Kidney glomerular epithelial cell (primary cell): Measurements from ENCODE around the gene BAIAP2L2.
"Not testable (repeated sequence)": the region's sequence is repeated elsewhere in the genome, so short reads cannot be mapped to it uniquely, and the experiment has no call there.

Experiments used
- DNase-seq: peaks from one replicate; lab custom pipeline; 2025; lab: John Stamatoyannopoulos, UW

BAIAP2L2 gene, protein sequence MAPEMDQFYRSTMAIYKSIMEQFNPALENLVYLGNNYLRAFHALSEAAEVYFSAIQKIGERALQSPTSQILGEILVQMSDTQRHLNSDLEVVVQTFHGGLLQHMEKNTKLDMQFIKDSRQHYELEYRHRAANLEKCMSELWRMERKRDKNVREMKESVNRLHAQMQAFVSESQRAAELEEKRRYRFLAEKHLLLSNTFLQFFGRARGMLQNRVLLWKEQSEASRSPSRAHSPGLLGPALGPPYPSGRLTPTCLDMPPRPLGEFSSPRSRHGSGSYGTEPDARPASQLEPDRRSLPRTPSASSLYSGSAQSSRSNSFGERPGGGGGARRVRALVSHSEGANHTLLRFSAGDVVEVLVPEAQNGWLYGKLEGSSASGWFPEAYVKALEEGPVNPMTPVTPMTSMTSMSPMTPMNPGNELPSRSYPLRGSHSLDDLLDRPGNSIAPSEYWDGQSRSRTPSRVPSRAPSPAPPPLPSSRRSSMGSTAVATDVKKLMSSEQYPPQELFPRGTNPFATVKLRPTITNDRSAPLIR

DNA sequence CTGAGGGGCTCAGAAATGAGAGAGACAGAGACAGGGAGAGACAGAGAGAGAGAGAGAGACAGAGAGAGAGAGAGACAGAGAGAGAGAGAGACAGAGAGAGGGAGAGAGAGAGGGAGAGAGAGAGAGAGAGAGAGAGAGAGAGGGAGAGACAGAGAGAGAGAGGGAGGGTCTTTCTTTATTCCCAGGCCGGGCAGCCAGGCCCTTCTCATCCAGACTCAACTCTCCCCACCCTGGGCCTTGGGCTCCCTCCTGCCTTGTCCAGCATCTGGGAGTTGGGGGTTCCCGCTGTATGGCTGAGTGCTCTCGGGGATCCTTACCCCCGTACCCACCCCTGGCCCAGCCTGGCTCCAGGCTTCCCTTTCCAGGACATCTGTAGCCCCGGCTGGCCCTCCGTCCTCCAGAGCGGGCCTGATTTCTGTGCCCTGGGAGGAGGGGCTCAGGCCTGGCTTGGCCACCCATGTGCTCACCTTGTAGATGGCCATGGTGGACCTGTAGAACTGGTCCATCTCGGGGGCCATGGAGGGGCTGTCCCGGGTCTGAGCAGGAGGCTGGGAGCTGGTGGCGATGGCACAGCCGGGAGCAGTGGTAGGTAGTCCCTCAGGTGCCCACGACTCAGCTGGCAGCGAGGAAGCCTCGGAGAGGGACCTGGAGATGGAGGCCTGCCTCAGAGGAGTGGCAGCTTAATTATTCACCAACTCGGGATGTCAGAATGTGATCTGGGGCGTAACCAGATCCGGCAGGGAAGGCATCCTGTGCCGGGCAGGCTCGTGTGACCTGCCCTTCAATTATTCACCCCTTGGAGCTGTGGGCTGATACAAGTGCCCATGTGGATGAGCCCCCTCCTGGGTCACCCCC is at the start of gene BAIAP2L2:
TSS of gene BAIAP2L2 (minus strand) at position 677 of the 855 bp plus-strand sequence. CDS start at position 518, 159 bp downstream.
- peak; percentile 71 for DNase-seq

DNA sequence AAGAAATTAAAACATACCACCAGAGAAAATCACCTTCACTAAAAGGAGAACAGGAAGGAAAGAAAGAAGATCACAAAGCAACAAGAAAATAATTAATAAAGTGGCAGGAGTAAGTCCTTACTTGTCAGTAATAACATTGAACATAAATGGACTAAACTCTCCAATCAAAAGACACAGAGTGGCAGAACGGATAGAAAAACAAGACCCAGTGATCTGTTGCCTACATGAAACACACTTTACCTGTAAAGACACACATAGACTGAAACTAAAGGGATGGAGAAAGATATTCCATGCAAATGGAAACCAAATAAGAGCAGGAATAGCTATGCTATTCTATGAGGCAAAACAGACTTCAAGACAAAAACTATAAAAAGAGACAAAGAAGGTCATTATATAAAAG is 45.2 kb upstream of the BAIAP2L2 start:
- no peak for DNase-seq

DNA sequence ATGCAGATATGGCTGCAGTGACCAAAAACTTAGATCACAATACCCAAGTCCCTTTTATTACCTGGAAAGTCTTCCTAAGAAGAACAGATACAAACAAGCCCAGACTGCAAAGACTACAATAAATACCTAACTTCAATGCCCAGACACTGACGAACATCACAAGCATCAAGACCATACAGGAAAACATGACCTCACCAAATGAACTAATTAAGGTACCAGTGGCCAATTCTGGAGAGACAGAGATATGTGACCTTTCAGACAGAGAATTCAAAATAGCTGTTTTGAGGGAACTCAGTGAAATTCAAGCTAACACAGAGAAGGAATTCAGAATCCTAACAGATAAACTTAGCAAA is 44.1 kb upstream of the BAIAP2L2 start:
- not testable (repeated sequence) for DNase-seq

DNA sequence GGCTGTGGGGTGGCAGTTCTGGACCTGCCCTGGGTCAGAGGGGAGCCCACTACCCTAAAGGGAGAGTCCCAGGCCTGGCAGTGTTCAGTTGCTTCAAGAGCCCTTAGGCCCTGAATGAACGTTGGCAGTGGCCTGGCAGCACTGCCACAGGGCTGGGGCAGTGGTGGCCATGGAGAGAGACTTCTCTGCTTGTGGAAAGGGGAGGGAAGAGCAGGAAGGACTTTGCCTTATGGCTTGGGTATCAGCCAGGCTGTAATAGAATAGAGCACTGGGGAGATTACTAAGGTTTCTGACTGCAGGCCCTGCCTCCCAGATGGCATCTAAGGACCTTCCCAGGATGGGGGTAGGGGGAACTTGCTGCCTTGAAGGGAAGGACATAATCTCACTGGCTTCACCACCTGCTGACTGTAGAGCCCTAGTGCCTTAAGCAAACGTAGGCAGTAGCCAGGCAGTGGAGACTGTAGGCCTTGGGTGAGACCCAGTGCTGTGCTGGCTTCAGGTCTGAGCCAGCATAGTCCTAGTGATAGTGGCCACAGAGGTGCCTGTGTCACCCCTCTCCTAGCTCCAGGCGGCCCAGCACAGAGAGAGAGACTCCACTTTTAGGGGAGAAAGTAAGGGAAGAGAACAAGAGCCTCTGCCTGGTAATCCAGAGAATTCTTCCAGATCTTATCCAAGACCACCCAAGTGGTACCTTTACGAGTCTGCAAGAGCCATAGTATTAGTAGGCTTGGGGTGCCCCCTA is 43.5 kb upstream of the BAIAP2L2 start:
- DNase-seq = no peak

DNA sequence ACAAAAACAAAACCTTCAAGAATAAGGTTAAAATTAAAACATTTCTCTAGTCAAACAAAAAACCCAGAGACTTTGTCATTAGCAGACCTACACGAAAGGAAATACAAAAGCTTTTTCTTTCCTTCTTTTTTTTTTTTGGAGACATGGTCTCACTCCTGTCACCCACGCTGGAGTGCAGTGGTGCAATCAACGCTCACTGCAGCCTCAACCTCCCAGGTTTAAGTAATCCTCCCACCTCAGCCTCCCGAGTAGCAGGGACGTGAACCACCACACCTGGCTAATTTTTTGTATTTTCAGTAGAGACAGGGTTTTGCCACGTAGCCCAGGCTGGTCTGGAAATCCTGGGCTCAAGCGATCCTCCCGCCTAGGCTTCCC is 40.6 kb upstream of the BAIAP2L2 start:
- no peak for DNase-seq

DNA sequence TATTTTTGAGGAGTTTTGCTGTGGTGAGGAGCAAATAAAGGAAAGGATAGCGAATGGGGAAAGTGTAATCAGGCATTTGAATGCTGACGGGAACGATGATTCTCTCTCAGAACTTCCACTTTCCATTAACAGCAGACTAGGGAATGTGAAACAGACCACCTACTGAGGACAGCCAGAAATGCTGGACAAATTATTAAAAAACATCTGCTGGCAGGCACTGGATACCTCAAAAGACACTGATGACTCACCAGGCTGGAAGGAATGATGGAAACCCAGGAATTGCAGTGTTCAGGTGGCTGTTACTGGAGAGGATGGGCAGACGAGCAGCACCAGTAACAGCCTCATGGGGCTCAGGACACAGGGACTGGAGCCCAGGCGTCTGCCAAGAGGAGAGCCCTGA is 37.8 kb upstream of the BAIAP2L2 start:
- DNase-seq = peak; percentile 5

DNA sequence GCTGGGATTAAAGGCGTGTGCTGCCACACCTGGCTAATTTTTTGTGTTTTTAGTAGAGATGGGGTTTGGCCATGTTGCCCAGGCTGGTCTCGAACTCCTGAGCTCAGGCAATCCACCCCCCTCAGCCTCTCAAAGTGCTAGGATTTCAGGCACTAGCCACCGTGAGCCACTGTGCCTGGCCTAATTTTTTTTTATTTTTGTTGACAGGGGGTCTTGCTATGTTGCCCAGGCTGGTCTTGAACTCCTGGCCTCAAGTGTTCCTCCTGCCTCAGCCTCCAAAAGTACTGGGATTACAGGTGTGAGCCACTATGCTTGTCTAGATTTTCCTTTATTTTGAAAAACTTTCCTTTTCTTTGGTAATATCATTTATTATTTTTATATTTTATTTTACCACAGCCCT is 35.7 kb upstream of the BAIAP2L2 start:
- DNase-seq = not testable (repeated sequence)

DNA sequence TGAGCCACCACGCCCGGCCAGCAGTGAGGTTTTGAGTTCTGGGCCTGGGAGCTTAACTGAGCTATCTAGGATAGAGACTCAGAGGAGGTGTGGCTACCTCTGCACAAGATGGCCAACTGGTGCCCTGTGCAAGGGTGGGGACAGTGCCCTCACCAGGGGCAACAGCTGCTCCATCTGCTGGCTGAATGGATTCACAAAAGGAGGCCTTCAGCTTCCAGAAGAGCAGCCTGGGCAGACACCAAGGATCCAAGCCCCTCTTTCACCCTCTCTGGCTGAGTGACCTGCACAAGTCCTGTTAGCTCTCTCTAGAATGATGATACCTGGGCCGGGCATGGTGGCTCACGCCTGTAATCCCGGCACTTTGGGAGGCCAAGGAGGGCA is 33.5 kb upstream of the BAIAP2L2 start:
- DNase-seq = no peak

DNA sequence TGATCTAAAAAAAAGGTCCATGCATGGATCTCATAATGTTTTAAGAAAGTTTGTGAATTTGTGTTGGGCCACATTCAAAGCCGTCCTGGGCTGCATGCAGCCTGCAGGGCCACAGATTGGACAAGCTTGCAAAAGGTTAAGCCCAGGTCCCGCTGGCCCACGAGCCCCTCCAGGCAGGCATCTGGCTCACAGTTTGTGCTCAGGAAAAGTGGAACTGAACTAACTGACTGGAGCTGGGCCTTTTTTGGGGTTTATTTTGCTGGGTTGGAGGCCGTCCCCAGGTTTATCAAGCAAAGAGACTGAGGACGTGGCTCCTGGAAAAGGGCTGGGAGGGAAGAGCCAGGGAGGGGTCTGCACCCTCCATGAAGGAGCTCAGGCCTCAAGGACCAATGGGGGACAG is 32.1 kb upstream of the BAIAP2L2 start:
- no peak for DNase-seq

DNA sequence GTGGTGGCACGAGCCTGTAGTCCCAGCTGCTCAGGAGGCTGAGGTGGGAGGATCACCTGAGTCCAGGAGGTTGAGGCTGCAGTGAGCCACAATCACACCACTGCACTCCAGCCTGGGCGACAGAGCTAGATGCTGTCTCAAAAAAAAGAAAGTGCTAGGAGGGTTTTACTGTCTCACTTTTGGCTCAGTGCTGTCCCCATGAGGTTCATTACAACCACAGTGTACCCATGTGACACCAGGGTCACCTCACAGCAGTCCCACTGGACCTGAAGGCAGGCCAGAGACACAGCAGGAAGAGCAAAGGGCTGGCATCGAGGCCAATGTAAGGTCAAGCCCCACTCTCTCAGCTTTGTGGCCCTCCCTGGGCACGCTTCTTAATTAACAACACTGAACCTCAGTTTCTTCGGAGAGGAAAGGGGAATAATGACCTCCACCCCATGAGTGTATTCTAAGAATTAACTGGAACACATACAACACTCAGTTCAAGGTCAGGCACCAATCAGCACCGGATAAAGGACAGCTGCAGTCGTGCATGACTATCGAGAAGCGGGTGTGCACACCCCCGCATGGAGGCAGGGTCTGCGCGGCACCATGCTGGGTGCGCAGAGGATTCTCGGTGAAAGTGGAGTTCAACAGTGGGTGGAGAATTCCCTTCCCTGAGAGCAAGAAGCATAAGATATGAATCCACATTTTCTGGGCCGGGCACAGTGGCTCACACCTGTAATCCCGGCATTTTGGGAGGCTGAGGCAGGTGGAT is 30.9 kb upstream of the BAIAP2L2 start:
- no peak for DNase-seq

DNA sequence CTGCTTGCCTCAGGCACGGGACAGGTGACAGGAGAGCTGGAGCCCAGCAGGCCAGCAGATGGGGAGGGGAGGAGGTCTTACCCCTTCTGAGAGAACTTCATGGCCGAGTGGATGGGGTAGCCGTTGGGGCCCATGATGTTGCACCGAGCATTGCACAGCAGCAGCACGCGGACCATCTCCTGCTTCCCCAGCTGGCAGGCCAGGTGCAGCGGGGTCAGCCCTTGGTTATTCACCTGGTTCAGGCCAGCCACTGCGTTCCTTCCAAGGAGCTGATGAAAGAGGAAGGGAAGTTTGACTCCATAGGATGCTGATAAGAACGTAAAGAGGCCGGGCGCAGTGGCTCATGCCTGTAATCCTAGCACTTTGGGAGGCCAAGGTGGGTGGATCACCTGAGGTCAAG is 29.4 kb upstream of the BAIAP2L2 start:
- DNase-seq = no peak

DNA sequence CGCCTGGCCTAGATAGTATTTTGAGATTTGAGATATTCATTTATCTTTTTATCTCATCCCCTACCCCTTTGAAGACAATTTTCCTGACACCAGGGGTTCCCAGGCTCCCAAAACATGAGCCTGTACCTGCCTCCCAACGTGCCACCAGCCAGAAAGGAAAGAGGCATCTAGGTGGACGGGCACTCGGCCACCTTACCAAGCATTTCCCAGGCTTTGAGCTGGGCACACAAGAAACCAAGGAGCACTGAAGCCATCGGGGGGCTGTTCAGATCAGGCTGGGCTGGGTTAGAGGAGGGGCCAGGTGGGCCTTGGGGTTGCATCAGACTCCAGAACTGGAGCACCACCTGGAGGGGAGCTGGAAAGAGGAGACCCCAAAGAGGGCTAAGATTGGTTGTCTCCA is 28.5 kb upstream of the BAIAP2L2 start:
- DNase-seq = no peak

DNA sequence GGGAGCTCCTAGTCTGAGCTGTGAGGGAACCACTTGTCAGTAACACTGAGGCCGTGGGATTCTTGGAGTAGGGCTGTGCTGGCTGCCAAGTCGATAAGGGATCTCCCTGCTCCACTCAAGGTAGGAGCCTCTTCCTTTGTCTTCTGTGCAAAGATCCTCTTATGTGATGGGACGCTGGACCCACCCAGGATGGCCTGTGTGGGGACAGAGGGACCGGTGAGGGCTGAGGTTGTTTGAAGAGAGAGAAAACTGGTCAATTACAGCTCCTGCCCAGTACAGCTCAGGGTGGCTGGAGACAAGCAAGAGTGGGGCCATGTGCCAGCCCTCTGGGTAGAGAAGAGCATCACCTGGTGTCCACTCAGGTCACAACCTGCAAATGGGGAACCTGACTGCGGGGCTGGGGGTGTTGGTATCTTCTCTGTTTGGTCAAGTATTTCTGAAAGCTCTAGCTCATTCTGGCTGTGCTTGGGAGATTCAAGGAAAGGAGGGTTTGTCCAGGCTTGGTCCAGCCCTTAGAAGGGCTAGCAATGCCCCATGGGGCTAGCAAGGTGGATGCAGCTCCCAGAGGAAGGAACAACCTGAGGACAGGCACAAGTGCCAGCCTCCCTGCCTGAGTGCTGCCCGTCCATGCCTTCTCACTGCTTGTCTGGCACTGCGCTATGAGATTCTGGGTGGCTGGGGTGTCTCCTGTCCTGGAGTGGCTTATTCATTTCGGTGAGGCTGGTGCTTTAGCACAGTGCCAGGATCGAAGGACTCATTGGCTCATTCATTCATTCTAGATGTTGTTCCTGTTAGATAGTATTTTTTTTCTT is 27.6 kb upstream of the BAIAP2L2 start:
- no peak for DNase-seq

DNA sequence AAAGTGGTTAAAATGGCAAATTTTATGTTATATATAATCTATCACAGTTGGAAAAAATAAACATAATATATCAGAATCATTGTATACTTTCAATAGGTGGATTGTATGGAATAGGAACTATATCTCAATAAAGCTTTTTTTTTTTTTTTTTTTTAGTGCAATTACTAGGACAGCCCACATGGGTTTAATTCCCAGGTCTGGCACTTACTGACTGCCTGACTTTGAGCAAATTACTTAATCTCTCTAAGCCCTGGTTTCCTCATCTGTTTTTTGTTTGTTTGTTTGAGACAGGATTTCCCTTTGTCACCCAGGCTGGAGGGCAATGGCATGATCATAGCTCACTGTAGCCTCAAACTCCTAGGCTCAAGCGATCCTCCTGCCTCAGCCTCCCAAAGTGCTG is 26.1 kb upstream of the BAIAP2L2 start:
- DNase-seq = no peak

DNA sequence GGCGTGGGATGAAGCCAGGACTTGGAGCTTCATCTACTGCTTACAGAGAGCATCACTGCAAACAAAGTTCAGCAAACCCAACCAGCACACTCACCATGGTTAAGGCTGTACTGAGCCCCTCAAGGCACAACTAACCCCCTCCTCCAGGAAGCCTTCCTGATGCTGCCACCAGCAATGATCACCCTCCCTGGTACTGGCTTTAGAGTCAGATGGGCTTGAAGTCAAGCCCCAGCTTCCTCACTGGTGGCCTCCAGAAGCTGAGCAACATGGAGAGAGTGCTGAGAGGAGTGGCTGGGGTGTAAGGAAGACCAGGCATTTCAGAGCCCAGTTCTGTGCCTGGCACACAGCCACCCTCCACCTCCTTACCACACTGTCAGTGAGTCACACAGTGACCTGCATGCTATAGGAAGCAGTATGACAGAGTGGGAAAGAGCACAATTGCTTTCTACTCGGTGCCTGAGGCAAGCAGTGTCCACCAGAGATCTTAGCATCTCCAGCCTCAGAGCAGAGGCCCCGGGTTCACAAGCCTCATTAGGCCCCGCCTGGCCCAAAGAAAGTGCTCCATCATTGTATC is 24.7 kb upstream of the BAIAP2L2 start:
- DNase-seq = peak; percentile 13

DNA sequence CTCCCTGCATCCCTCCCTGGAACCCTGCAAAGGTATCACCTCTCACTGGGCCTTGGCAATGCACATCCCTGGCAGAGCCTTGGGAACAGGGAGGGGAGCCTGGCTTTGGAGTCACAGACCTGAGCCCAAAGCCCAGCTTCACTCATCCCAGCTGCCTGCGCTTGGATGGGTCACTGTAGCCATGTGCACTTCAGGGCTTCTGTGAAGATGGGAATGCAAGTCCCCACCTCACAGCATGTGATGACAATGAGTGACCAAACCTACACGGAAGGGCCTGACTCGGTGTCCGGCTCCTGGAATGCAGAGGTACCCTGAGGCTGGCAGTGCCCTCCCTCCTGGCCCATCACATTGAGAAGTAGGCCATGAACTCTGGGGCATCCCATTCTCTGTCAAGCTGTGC is 22.8 kb upstream of the BAIAP2L2 start:
- DNase-seq = no peak

DNA sequence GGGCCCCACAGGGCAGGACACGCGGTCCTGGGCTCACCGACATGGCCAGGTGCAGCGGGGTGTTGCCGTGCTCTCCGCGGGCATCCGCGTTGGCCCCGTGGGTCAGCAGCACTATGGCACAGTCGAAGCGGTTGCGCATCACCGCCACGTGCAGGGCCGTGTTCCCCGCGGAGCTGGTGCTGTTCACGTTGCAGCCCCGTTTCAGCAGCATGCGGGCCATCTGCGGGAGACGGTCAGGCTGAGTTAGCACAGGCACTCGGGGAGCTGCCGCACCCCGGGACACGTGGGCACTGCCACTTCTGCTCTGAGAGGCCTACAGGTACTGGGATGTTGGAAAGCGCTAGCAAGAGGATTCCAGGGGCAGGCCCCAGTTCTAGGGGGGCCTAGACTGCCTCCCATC is 22.3 kb upstream of the BAIAP2L2 start:
- no peak for DNase-seq

DNA sequence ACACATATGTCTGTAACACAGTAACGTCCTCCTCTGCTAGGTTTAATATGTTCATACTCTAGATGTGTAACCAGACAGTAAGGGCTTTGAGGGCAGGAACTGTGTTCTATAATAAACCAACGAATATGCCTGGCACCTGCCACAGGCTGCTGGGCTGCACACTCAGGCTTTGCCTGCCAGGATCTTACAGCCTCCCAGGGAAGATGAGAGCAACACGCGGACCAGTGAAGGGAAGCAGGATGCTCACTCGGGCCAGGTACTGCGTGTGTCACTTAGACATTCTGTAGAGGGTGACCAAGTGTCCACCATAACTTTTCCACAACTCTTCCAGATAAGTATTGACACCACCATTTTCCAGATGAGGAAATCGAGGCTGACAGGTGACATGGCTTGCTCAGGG is 21.7 kb upstream of the BAIAP2L2 start:
- DNase-seq = no peak

DNA sequence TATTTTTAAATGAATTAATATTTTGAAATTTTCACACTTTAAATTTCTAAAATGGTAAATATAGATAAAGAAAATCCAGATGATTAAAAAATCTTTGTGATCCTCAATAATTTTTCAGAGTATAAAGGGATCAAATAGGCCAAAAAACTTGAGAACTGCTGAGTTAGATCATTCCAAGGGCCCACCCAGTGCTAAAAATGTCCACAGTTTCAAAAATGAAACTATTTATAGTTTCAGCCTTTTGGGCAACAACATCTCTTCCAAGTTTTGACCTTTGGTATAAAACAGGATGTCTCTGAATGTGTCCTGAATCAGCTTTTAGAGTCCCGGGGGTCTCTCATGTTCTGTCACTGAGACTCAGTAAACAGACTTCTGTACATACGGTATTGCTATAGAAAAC is 20.9 kb upstream of the BAIAP2L2 start:
- no peak for DNase-seq

DNA sequence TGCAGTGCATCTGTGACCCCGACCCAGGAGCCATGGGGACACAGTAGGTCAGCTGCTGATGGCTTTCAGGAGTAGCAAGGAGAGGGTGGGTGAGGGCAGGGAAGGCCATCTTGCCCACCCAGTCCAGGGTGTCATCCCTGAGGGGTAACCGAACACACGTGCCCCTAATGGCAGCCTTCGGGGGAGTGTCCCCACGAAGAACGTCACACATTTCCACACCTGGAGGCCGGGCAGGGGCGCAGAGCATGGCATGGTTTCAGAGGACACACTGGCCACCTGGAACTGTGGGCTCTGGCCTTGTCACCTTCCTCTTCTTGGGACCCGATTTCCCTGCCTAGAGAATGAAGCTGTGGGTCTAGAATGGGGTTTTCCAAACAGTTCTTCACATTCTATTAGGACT is 19.4 kb upstream of the BAIAP2L2 start:
- no peak for DNase-seq

DNA sequence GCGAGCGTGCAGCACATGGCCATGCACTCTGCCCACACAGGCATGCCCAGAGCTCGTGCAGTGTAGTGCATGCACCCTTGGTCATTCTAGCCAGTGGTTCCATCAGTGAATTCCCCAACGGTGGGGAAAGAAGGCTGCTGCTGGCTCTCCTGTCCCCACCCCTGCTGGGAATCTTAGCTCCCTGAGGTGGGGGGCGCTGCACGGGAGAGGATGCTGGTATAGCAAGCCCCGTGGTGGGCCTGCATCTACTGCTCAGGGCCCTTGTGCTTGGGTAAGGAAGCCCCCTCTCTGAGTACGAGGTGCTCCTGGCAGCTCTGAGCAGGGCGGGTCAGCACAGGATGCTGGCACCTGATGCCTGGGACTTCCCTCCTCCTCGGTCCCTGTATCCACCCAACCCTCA is 18.5 kb upstream of the BAIAP2L2 start:
- no peak for DNase-seq
